Esophagus muscularis mucosa (tissue), 3 donors: ENCODE data around the gene SEC24D.

Source experiments
- CTCF ChIP-seq, 3 experiments: fragments of 200-600 bp in 2 of 3; fragments of 450-650 bp in 1 of 3; sonication (generic) in 2 of 3; IDR thresholded peaks; one replicate each; pipeline ENCODE4 v1.5.1; 2017 to 2019; ENCODE audit warnings: antibody characterized with exemption in 3 of 3, mild to moderate bottlenecking in 2 of 3, moderate library complexity in 1 of 3
- EP300 ChIP-seq: sonication (generic); formaldehyde crosslinking; IDR thresholded peaks from one replicate; pipeline ENCODE4 v1.6.1; 2017; ENCODE audit warnings: antibody characterized with exemption

GRCh38 chr4:118753685-118754084, 82.2 kb downstream of the SEC24D start:
- TF ChIP-seq CTCF (IDR thresholded peaks at IDR 0.05) (no peak), EP300 (no peak)
